Kidney (tissue), 14 donors: ENCODE data around the gene IPPK. TPM values are rescaled to one million over a fixed set of nuclear protein-coding genes. Genes with fewer than 3 reads are reported as not detected.

Source experiments
- DNase-seq, 5 donors: peaks; one replicate each; pipeline ENCODE4 v3.0.0-alpha.2; 2013 to 2020
- FAIRE-seq: peaks from 2 replicates; lab custom pipeline; 2012; peaks lifted over from hg19 to GRCh38; lab: Jason Lieb, UNC
- H3K27ac ChIP-seq, 2 donors: one replicate each; pipeline ENCODE4 v1.7.0; 2013; ENCODE audit warnings: low read depth in 2 of 2, low read length in 2 of 2, inconsistent platforms in 1 of 2
- H3K27me3 ChIP-seq: one replicate; pipeline ENCODE4 v1.7.1; 2013; ENCODE audit warnings: low read length, inconsistent platforms; ENCODE audit not compliant: control insufficient read depth, insufficient read depth
- H3K36me3 ChIP-seq, 3 donors: one replicate each; pipeline versions ENCODE4 v1.7.0 to v1.7.1; 2013; ENCODE audit warnings: low read length in 3 of 3, control low read depth in 1 of 3, inconsistent platforms in 1 of 3; ENCODE audit not compliant: insufficient read depth in 3 of 3, control insufficient read depth in 2 of 3
- H3K4me1 ChIP-seq, 3 donors: one replicate each; pipeline versions ENCODE4 v1.7.0 to v1.7.1; 2013; ENCODE audit warnings: low read length in 3 of 3, inconsistent platforms in 1 of 3, low read depth in 1 of 3; ENCODE audit not compliant: control insufficient read depth in 2 of 3, insufficient read depth in 2 of 3
- H3K4me3 ChIP-seq, 3 donors: one replicate each; pipeline versions ENCODE4 v1.7.0 to v1.8.1; 2013; ENCODE audit warnings: low read length in 3 of 3, control low read depth in 1 of 3, inconsistent platforms in 1 of 3
- H3K9ac ChIP-seq, 3 donors: one replicate each; pipeline versions ENCODE4 v1.7.0 to v1.7.1; 2013; ENCODE audit warnings: low read length in 3 of 3, control low read depth in 1 of 3, inconsistent platforms in 1 of 3
- H3K9me3 ChIP-seq, 3 donors: one replicate each; pipeline versions ENCODE4 v1.7.0 to v1.7.1; 2013; ENCODE audit warnings: low read length in 3 of 3, control low read depth in 1 of 3, inconsistent platforms in 1 of 3; ENCODE audit not compliant: control insufficient read depth in 2 of 3, insufficient read depth in 1 of 3
- CTCF ChIP-seq: IDR thresholded peaks from 3 replicates; pipeline ENCODE4 v1.5.1; 2012; ENCODE audit warnings: mild to moderate bottlenecking, moderate library complexity, borderline replicate concordance; ENCODE audit not compliant: insufficient read depth; ENCODE audit errors: extremely low read depth
- intact Hi-C: fragments of 100-400 bp; cut with DNase I; formaldehyde crosslinking; loops from one replicate; pipeline ENCODE4 v1.11.1; 2022
- polyA plus RNA-seq: library from polyadenylated mRNA; stranded (reverse); fragments of 350-450 nt; fragmentation: Illumina TruSeq; extraction: RNeasy Lipid Tissue Mini Kit (QIAGEN cat#74804); gene quantifications from one replicate; pipeline ENCODE4 v1.2.3, GENCODE V29; 2014; ENCODE audit warnings: low read depth, low replicate concordance; ENCODE audit not compliant: insufficient read depth
- total RNA-seq: library from RNA; stranded (reverse); fragmentation: NEBNext Ultra II Directional; extraction: Animal tissue kit (Norgen Biotek cat#: 25700); gene quantifications from one replicate; pipeline ENCODE4 v1.2.1, GENCODE V29; 2021
- donor health status: control.
- donor health status: control.
- donor health status: control.
- donor health status: control.
- donor health status: control.
- donor health status: DM: yes; HTN: yes; CAD: no.
- donor health status: Normal renal cell carcinoma (clear cell type).

IPPK gene
- total and polyA plus RNA-seq, 2 donors from 2014 or later: 7.3 to 10.2 TPM

GRCh38 chr9:92657296-92658094 is 12.4 kb downstream of the IPPK start:
- FAIRE-seq: no peak
- TF ChIP-seq CTCF: no peak
- Histone ChIP-seq H3K9ac (no peak overlapping the region), H3K27ac (no peak overlapping the region), H3K27me3 (no peaks in the 10 kb centered on the region), H3K36me3 (peaks cover 0 to 8% (median 7%) of the 10 kb centered on the region in 3 donors), H3K9me3 (no peaks in the 10 kb centered on the region), H3K4me1 (peaks cover 0 to 4% (median 0%) of the 10 kb centered on the region in 3 donors), H3K4me3 (no peak overlapping the region)
- no peak for DNase-seq
- intact Hi-C loops: no loop called here

- FAIRE-seq (no peak), DNase-seq (no peak)
- H3K27ac ChIP-seq: no peak overlapping the region
- H3K27me3 ChIP-seq: no peaks in the 10 kb centered on the region
- H3K9me3 ChIP-seq: no peaks in the 10 kb centered on the region
- no peak overlapping the region for H3K9ac ChIP-seq
- intact Hi-C loops: no loop called here
- H3K36me3 ChIP-seq: peaks cover 0 to 8% (median 7%) of the 10 kb centered on the region in 3 donors
- H3K4me3 ChIP-seq: no peak overlapping the region
- TF ChIP-seq CTCF: no peak
- H3K4me1 ChIP-seq: peaks cover 0 to 4% (median 0%) of the 10 kb centered on the region in 3 donors
Observed at GRCh38 chr9:92656537-92656925, 13.4 kb downstream of the IPPK start.

GRCh38 chr9:92655896-92656536 is 13.9 kb downstream of the IPPK start:
- H3K4me1 ChIP-seq: peaks cover 0 to 4% (median 0%) of the 10 kb centered on the region in 3 donors
- no peaks in the 10 kb centered on the region for H3K27me3 ChIP-seq
- DNase-seq (no peak), FAIRE-seq (no peak)
- no peaks in the 10 kb centered on the region for H3K9me3 ChIP-seq
- no peak overlapping the region for H3K4me3 ChIP-seq
- H3K36me3 ChIP-seq: peaks cover 0 to 11% (median 8%) of the 10 kb centered on the region in 3 donors
- TF ChIP-seq CTCF: no peak
- H3K9ac ChIP-seq: no peak overlapping the region
- intact Hi-C loops: no loop called here
- H3K27ac ChIP-seq: no peak overlapping the region
